ENCODE measurements around the gene RUNDC3A.
"Not testable (repeated sequence)": the region's sequence is repeated elsewhere in the genome, so short reads cannot be mapped to it uniquely, and the experiment has no call there.

GRCh38 chr17:44330263-44330662 is 21.9 kb downstream of the RUNDC3A start:
- TF ChIP-seq EZH2 (IDR thresholded peaks at IDR 0.05; ENCODE audit: borderline replicate concordance, low read length); CTCF (IDR thresholded peaks at IDR 0.05; ENCODE audit: low read length): not testable (repeated sequence)

Data from OCI-LY1 (cell line).